Cardiac atrium fibroblast (primary cell): ENCODE measurements around the gene GJA1. TPM values are rescaled to one million over a fixed set of nuclear protein-coding genes. Genes with fewer than 3 reads are reported as not detected.

Source experiments
- total RNA-seq: library from RNA; depleted of rRNA; stranded (reverse); fragments of >200 nt; gene quantifications from 2 replicates; pipeline ENCODE4 v1.2.3, GENCODE V29; 2015

Gene GJA1
- total RNA-seq, result 96.2 and 113 TPM in 2 replicates

GRCh38 chr6:121435444-121436069 is at the start of gene GJA1:
Gene GJA1, plus strand, starts transcription at chr6:121435646. Its CDS starts 11,202 bp downstream, at chr6:121446848.

Other genes starting within 250 kb of the GJA1 start
- 2.5 and 4.2 TPM in 2 replicates for gene TBC1D32, start 101.2 kb upstream of the GJA1 start, total RNA-seq